Smooth muscle cell (in vitro differentiated cells): Measurements from ENCODE around the gene CHI3L1. TPM values are rescaled to one million over a fixed set of nuclear protein-coding genes. Genes with fewer than 3 reads are reported as not detected.

Source experiments
- DNase-seq: peaks from one replicate; lab custom pipeline; 2025; ENCODE audit not compliant: unreplicated experiment; lab: John Stamatoyannopoulos, UW
- H2AFZ ChIP-seq: fragments of 200-600 bp; sonication (generic); 2 replicates; pipeline ENCODE4 v1.6.0; 2016; ENCODE audit warnings: antibody characterized with exemption, low read depth, mild to moderate bottlenecking
- H3F3A ChIP-seq: fragments of 200-600 bp; sonication (generic); 2 replicates; pipeline ENCODE4 v1.6.0; 2017; ENCODE audit warnings: antibody characterized with exemption, low read depth
- H3K27ac ChIP-seq: fragments of 200-600 bp; sonication (generic); 2 replicates; pipeline ENCODE4 v1.5.1; 2016; ENCODE audit warnings: low read depth, mild to moderate bottlenecking
- H3K27me3 ChIP-seq: fragments of 200-600 bp; sonication (generic); 2 replicates; pipeline ENCODE4 v1.6.1; 2016; ENCODE audit warnings: low read depth, mild to moderate bottlenecking
- H3K36me3 ChIP-seq: fragments of 200-600 bp; sonication (generic); 2 replicates; pipeline ENCODE4 v1.5.1; 2016; ENCODE audit warnings: low read depth
- H3K4me1 ChIP-seq: fragments of 200-600 bp; sonication (generic); 2 replicates; pipeline ENCODE4 v1.5.1; 2016; ENCODE audit warnings: low read depth
- H3K4me2 ChIP-seq: fragments of 200-600 bp; sonication (generic); 2 replicates; pipeline ENCODE4 v1.6.0; 2016; ENCODE audit warnings: mild to moderate bottlenecking
- H3K4me3 ChIP-seq: fragments of 200-600 bp; sonication (generic); 2 replicates; pipeline ENCODE4 v1.5.1; 2016; ENCODE audit warnings: mild to moderate bottlenecking
- H3K79me2 ChIP-seq: fragments of 200-600 bp; sonication (generic); 2 replicates; pipeline ENCODE4 v1.6.0; 2016; ENCODE audit warnings: low read depth, mild to moderate bottlenecking
- H3K9ac ChIP-seq: fragments of 200-600 bp; sonication (generic); 2 replicates; pipeline ENCODE4 v1.6.0; 2016; ENCODE audit warnings: low read depth
- H3K9me3 ChIP-seq: fragments of 200-600 bp; sonication (generic); replicated peaks from 2 replicates; pipeline ENCODE4 v1.5.1; 2016; ENCODE audit warnings: low read depth
- H4K20me1 ChIP-seq: fragments of 200-600 bp; sonication (generic); 2 replicates; pipeline ENCODE4 v1.6.0; 2016; ENCODE audit warnings: low read depth
- CTCF ChIP-seq: fragments of 200-600 bp; sonication (generic); IDR thresholded peaks from 2 replicates; pipeline ENCODE4 v1.5.1; 2017; ENCODE audit warnings: borderline replicate concordance, mild to moderate bottlenecking, antibody characterized with exemption; ENCODE audit not compliant: insufficient read depth, poor library complexity, severe bottlenecking
- WGBS: methylation state at CpG from one replicate; pipeline ENCODE4 v1.1.7; 2016; ENCODE audit warnings: low lambda C conversion rate; 5-methylcytosine and 5-hydroxymethylcytosine counted together
- polyA plus RNA-seq: library from polyadenylated mRNA; unstranded; fragments of >200 nt; fragmentation: Nextera tagmentation; extraction: Ambion mirVana; gene quantifications from 2 replicates; pipeline ENCODE4 v1.2.1, GENCODE V29; 2016
- total RNA-seq: library from RNA; depleted of rRNA; stranded (reverse); fragments of >200 nt; gene quantifications from 2 replicates; pipeline ENCODE4 v1.2.3, GENCODE V29; 2014

CHI3L1 gene
- total and polyA plus RNA-seq, 2 experiments from 2014 or later, result 45.4 to 53.6 TPM

GRCh38 chr1:203153989-203154821 is 32.3 kb downstream of the CHI3L1 start:
- DNase-seq, result no peak
- Histone ChIP-seq H3K9ac (no peak overlapping the region), H3K4me3 (no peak overlapping the region), H3K4me1 (peaks cover 38% of the 10 kb centered on the region), H3K4me2 (peak overlapping the region; percentile 70), H2AFZ (no peak overlapping the region), H3K27me3 (no peaks in the 10 kb centered on the region), H3K79me2 (peaks cover 7% of the 10 kb centered on the region), H3F3A (peaks cover 12% of the 10 kb centered on the region), H3K27ac (peak overlapping the region; percentile 85), H4K20me1 (no peaks in the 10 kb centered on the region), H3K36me3 (no peaks in the 10 kb centered on the region), H3K9me3 (no peaks in the 10 kb centered on the region)
- WGBS, result 5% methylated on average over 13 of the region's 13 CpGs
- TF ChIP-seq CTCF, result no peak

- DNase-seq, result no peak
Observed at GRCh38 chr1:203153051-203153988, 33.2 kb downstream of the CHI3L1 start.

GRCh38 chr1:203152158-203153034 is 34.1 kb downstream of the CHI3L1 start:
- H3K36me3 ChIP-seq, result no peaks in the 10 kb centered on the region
- DNase-seq, result no peak
- H3K9ac ChIP-seq, result no peak overlapping the region
- H3K4me2 ChIP-seq, result peak overlapping the region; percentile 70
- H4K20me1 ChIP-seq, result no peaks in the 10 kb centered on the region
- H3K27me3 ChIP-seq, result no peaks in the 10 kb centered on the region
- no peaks in the 10 kb centered on the region for H3K9me3 ChIP-seq
- no peak for TF ChIP-seq CTCF
- no peak overlapping the region for H2AFZ ChIP-seq
- H3K4me3 ChIP-seq, result no peak overlapping the region
- H3K4me1 ChIP-seq, result peaks cover 41% of the 10 kb centered on the region
- peaks cover 12% of the 10 kb centered on the region for H3F3A ChIP-seq
- peaks cover 7% of the 10 kb centered on the region for H3K79me2 ChIP-seq
- WGBS, result 48% methylated on average over 10 of the region's 10 CpGs
- peak overlapping the region; percentile 85 for H3K27ac ChIP-seq

More at GRCh38 chr1:203153051-203153988, 33.2 kb downstream of the CHI3L1 start:
- Histone ChIP-seq H3F3A (peaks cover 12% of the 10 kb centered on the region), H3K36me3 (no peaks in the 10 kb centered on the region), H4K20me1 (no peaks in the 10 kb centered on the region), H3K4me2 (peak overlapping the region; percentile 70), H3K9me3 (no peaks in the 10 kb centered on the region), H3K4me3 (no peak overlapping the region), H3K27ac (peak overlapping the region; percentile 85), H3K9ac (peak overlapping the region; percentile 19), H3K27me3 (no peaks in the 10 kb centered on the region), H3K4me1 (peaks cover 38% of the 10 kb centered on the region), H3K79me2 (peaks cover 7% of the 10 kb centered on the region), H2AFZ (no peak overlapping the region)
- TF ChIP-seq CTCF, result no peak
- 44% methylated on average over 9 of the region's 9 CpGs for WGBS
